Trophoblast cell (in vitro differentiated cells and primary cell): ENCODE data around the gene DDX31.

Experiments used
- DNase-seq, 2 donors: peaks; one replicate each; pipeline ENCODE4 v3.0.0-alpha.2; 2016
- H2AFZ ChIP-seq: 2 replicates; pipeline ENCODE4 v1.6.1; 2013; ENCODE audit warnings: low read length, moderate library complexity, mild to moderate bottlenecking; ENCODE audit not compliant: insufficient read depth, poor library complexity
- H2AK5ac ChIP-seq: 2 replicates; pipeline ENCODE4 v1.6.1; 2013; ENCODE audit warnings: mild to moderate bottlenecking, low read length
- H2BK120ac ChIP-seq: 2 replicates; pipeline ENCODE4 v1.6.1; 2013; ENCODE audit warnings: low read length, mild to moderate bottlenecking, moderate library complexity; ENCODE audit not compliant: insufficient read depth, poor library complexity
- H2BK12ac ChIP-seq: 2 replicates; pipeline ENCODE4 v1.6.1; 2013; ENCODE audit warnings: mild to moderate bottlenecking, low read length, moderate library complexity
- H2BK5ac ChIP-seq: 2 replicates; pipeline ENCODE4 v1.6.1; 2013; ENCODE audit warnings: low read length, low read depth, moderate library complexity, mild to moderate bottlenecking; ENCODE audit not compliant: poor library complexity
- H3K14ac ChIP-seq: 2 replicates; pipeline ENCODE4 v1.6.1; 2013; ENCODE audit warnings: mild to moderate bottlenecking, low read length
- H3K18ac ChIP-seq: 2 replicates; pipeline ENCODE4 v1.6.1; 2013; ENCODE audit warnings: mild to moderate bottlenecking, low read length
- H3K23ac ChIP-seq: 2 replicates; pipeline ENCODE4 v1.6.1; 2013; ENCODE audit warnings: low read length
- H3K27ac ChIP-seq: 2 replicates; pipeline ENCODE4 v1.5.1; 2013; ENCODE audit warnings: low read depth, mild to moderate bottlenecking, inconsistent platforms, low read length, moderate library complexity
- H3K27me3 ChIP-seq: 2 replicates; pipeline ENCODE4 v1.6.1; 2013; ENCODE audit warnings: inconsistent platforms, mild to moderate bottlenecking, low read length, moderate library complexity; ENCODE audit not compliant: insufficient read depth
- H3K36me3 ChIP-seq, 2 experiments: 1 replicate in 1 of 2; 2 replicates in 1 of 2; pipeline ENCODE4 v1.6.1; 2013; ENCODE audit warnings: low read length in 2 of 2, mild to moderate bottlenecking in 2 of 2, moderate library complexity in 1 of 2; ENCODE audit not compliant: insufficient read depth in 2 of 2, control insufficient read depth in 1 of 2
- H3K4ac ChIP-seq: 2 replicates; pipeline ENCODE4 v1.6.1; 2013; ENCODE audit warnings: low read depth, mild to moderate bottlenecking, low read length, moderate library complexity
- H3K4me1 ChIP-seq, 2 experiments: 1 replicate in 1 of 2; 2 replicates in 1 of 2; pipeline ENCODE4 v1.6.1; 2013; ENCODE audit warnings: low read length in 2 of 2, mild to moderate bottlenecking in 2 of 2, moderate library complexity in 1 of 2; ENCODE audit not compliant: insufficient read depth in 2 of 2, control insufficient read depth in 1 of 2
- H3K4me2 ChIP-seq: 2 replicates; pipeline ENCODE4 v1.6.1; 2013; ENCODE audit warnings: inconsistent platforms, mild to moderate bottlenecking, low read length, moderate library complexity
- H3K4me3 ChIP-seq: 2 replicates; pipeline ENCODE4 v1.5.1; 2013; ENCODE audit warnings: mild to moderate bottlenecking, low read depth, low read length, inconsistent platforms
- H3K79me1 ChIP-seq: one replicate; pipeline ENCODE4 v1.6.1; 2013; ENCODE audit warnings: low read length
- H3K79me2 ChIP-seq: 2 replicates; pipeline ENCODE4 v1.6.1; 2013; ENCODE audit warnings: low read length, mild to moderate bottlenecking; ENCODE audit not compliant: control insufficient read depth, insufficient read depth, poor library complexity
- H3K9ac ChIP-seq: 2 replicates; pipeline ENCODE4 v1.6.1; 2013; ENCODE audit warnings: mild to moderate bottlenecking, low read length
- H3K9me3 ChIP-seq: 2 replicates; pipeline ENCODE4 v1.6.1; 2013; ENCODE audit warnings: low read depth, mild to moderate bottlenecking, control low read depth, inconsistent platforms, low read length; ENCODE audit not compliant: insufficient read depth
- H4K12ac ChIP-seq: 2 replicates; pipeline ENCODE4 v1.6.1; 2013; ENCODE audit warnings: low read depth, mild to moderate bottlenecking, low read length, moderate library complexity
- H4K8ac ChIP-seq: 2 replicates; pipeline ENCODE4 v1.6.1; 2013; ENCODE audit warnings: low read depth, mild to moderate bottlenecking, low read length, moderate library complexity
- H4K91ac ChIP-seq: one replicate; pipeline ENCODE4 v1.6.1; 2013; ENCODE audit warnings: low read depth, mild to moderate bottlenecking, low read length, moderate library complexity
- WGBS: extraction: QIAGEN DNeasy Blood & Tissue Kit; methylation state at CpG from one replicate; pipeline ENCODE4 v1.1.7; 2013; ENCODE audit warnings: missing lambda C conversion rate; ENCODE audit not compliant: insufficient read length, insufficient coverage; ENCODE audit errors: extremely low coverage; 5-methylcytosine and 5-hydroxymethylcytosine counted together

The DDX31 gene

DNA sequence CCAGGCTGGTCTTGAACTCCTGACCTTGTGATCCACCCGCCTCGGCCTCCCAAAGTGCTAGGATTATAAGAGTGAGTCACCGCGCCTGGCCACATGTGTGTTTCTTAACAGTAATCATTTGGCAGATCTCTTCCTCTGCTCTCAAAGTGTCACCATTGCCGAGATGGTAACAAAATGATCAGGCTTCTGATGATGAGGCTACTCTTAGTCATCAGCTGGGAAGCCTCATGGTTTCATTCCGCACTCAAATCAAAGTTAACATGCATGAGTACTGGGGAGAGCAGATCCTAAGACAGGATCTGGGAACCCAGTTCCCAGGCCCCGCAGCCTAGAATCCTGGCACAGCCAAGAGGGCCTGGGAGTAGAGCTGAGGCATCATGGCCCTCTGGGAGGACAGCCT lies 60.0 kb downstream of the DDX31 start:
- H3K27me3 ChIP-seq: no peaks in the 10 kb centered on the region
- H3K4me1 ChIP-seq: no peaks in the 10 kb centered on the region
- H3K14ac ChIP-seq: no peak overlapping the region
- no peak overlapping the region for H4K91ac ChIP-seq
- no peak overlapping the region for H2AK5ac ChIP-seq
- DNase-seq: peak in 1 of 2 donors; percentile 10
- no peaks in the 10 kb centered on the region for H3K9me3 ChIP-seq
- no peak overlapping the region for H2AFZ ChIP-seq
- no peak overlapping the region for H3K18ac ChIP-seq
- H3K79me2 ChIP-seq: no peaks in the 10 kb centered on the region
- H3K27ac ChIP-seq: no peak overlapping the region
- H4K12ac ChIP-seq: no peak overlapping the region
- no CpG with 5 or more reads among the region's 7 CpGs for WGBS
- H2BK120ac ChIP-seq: no peak overlapping the region
- H3K4me2 ChIP-seq: no peak overlapping the region
- no peaks in the 10 kb centered on the region for H3K79me1 ChIP-seq
- H3K36me3 ChIP-seq: peaks cover 38 to 42% of the 10 kb centered on the region in 2 experiments
- H2BK5ac ChIP-seq: no peak overlapping the region
- no peak overlapping the region for H3K23ac ChIP-seq
- H3K9ac ChIP-seq: no peak overlapping the region
- H3K4me3 ChIP-seq: no peak overlapping the region
- H3K4ac ChIP-seq: no peak overlapping the region
- H2BK12ac ChIP-seq: no peak overlapping the region
- H4K8ac ChIP-seq: no peak overlapping the region

DNA sequence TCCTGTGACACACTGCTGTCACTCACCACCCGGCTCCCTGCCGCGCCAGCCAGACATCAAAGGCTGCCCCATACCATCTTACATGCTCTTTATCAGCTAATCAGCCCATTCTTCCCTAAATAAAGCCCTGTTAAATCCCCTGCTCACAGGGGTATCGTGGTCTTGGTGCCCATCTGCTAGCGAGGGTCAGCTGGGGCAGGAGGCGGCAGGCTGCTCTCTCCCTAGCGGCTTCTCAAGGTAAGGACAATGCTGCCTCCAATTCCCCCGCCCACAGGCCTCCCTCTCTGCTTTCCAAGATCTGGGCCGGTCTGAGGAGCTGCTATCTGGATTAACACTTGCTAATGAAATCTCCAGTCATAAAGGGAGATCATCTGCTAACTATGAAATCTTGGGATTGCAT lies 60.6 kb downstream of the DDX31 start:
- H4K91ac ChIP-seq: no peak overlapping the region

DNA sequence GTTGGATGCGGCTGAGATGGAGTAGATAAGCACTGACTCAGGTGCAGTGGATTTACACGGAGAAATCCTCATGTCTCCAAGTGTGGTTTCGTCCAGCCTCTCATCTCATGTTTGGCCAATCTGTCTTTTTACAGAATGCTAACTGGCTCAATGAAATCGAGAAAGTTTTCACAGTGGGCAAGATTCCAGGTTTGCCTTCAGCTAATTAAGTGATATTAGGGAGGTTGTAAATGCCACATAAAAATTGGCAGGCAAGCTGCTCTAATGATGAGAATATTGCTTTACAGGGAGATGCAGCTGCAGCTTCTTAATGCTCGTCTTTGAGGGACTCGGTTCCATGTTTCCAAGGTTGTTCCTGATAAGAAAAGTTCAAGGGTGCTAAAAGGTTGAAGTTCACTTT lies 63.7 kb downstream of the DDX31 start:
- Histone ChIP-seq H4K8ac (no peak overlapping the region), H2BK12ac (no peak overlapping the region), H2AK5ac (no peak overlapping the region), H3K9ac (no peak overlapping the region), H3K23ac (no peak overlapping the region), H3K4me2 (no peak overlapping the region), H3K27me3 (no peaks in the 10 kb centered on the region), H4K91ac (no peak overlapping the region), H2BK120ac (no peak overlapping the region), H2BK5ac (no peak overlapping the region), H2AFZ (no peak overlapping the region), H3K18ac (no peak overlapping the region), H3K27ac (no peak overlapping the region), H3K9me3 (peaks cover 3% of the 10 kb centered on the region), H3K79me1 (no peaks in the 10 kb centered on the region), H3K14ac (no peak overlapping the region), H3K4me1 (no peaks in the 10 kb centered on the region), H4K12ac (no peak overlapping the region), H3K36me3 (peaks cover 34 to 39% of the 10 kb centered on the region in 2 experiments), H3K4me3 (no peak overlapping the region), H3K79me2 (no peaks in the 10 kb centered on the region), H3K4ac (no peak overlapping the region)
- DNase-seq: no peak
- no CpG with 5 or more reads among the region's 6 CpGs for WGBS

More for the DNA sequence above, 60.6 kb downstream of the DDX31 start:
- no peak overlapping the region for H4K8ac ChIP-seq
- peaks cover 41 to 44% of the 10 kb centered on the region in 2 experiments for H3K36me3 ChIP-seq
- H2AFZ ChIP-seq: no peak overlapping the region
- no peak for DNase-seq
- no peak overlapping the region for H3K4me2 ChIP-seq
- H3K27ac ChIP-seq: no peak overlapping the region
- H2BK5ac ChIP-seq: no peak overlapping the region
- H2AK5ac ChIP-seq: no peak overlapping the region
- H3K4me1 ChIP-seq: no peaks in the 10 kb centered on the region
- H3K14ac ChIP-seq: no peak overlapping the region
- no CpG with 5 or more reads among the region's 9 CpGs for WGBS
- no peaks in the 10 kb centered on the region for H3K27me3 ChIP-seq
- no peak overlapping the region for H2BK120ac ChIP-seq
- no peak overlapping the region for H3K9ac ChIP-seq
- no peak overlapping the region for H4K12ac ChIP-seq
- no peak overlapping the region for H3K18ac ChIP-seq
- H3K23ac ChIP-seq: no peak overlapping the region
- H3K9me3 ChIP-seq: no peaks in the 10 kb centered on the region
- H3K4me3 ChIP-seq: no peak overlapping the region
- H3K79me1 ChIP-seq: no peaks in the 10 kb centered on the region
- no peaks in the 10 kb centered on the region for H3K79me2 ChIP-seq
- no peak overlapping the region for H2BK12ac ChIP-seq
- H3K4ac ChIP-seq: no peak overlapping the region

DNA sequence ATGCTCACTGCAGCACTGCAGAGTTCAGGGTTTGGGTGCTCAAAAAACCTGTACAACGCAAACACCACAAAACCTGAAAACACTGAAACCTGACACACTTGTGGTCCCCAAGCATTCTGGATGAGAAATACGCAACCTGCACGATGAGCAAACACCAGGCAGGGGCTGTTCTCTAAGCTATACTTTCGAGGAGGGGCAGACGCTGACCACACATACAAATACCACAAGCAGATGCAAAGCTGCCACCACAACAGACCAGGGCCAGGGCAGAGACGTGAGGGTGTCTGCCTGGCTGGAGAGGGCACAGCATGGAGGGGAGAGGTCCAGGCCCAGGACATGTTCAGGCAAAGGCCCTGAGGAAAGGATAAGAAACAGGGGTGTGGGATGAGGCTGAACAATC lies 64.4 kb downstream of the DDX31 start:
- H3K14ac ChIP-seq: no peak overlapping the region
- no peak overlapping the region for H3K4me3 ChIP-seq
- H3K9ac ChIP-seq: no peak overlapping the region
- no peak overlapping the region for H3K23ac ChIP-seq
- peaks cover 32 to 36% of the 10 kb centered on the region in 2 experiments for H3K36me3 ChIP-seq
- no peak overlapping the region for H2AK5ac ChIP-seq
- no peak overlapping the region for H3K27ac ChIP-seq
- H2BK120ac ChIP-seq: no peak overlapping the region
- no peaks in the 10 kb centered on the region for H3K27me3 ChIP-seq
- peaks cover 3% of the 10 kb centered on the region for H3K9me3 ChIP-seq
- H3K79me2 ChIP-seq: no peaks in the 10 kb centered on the region
- no peaks in the 10 kb centered on the region for H3K79me1 ChIP-seq
- no peak overlapping the region for H2BK5ac ChIP-seq
- no peak for DNase-seq
- H3K4me2 ChIP-seq: no peak overlapping the region
- H2AFZ ChIP-seq: no peak overlapping the region
- no peak overlapping the region for H3K4ac ChIP-seq
- H3K18ac ChIP-seq: no peak overlapping the region
- no CpG with 5 or more reads among the region's 6 CpGs for WGBS
- no peak overlapping the region for H4K8ac ChIP-seq
- no peak overlapping the region for H4K12ac ChIP-seq
- no peak overlapping the region for H2BK12ac ChIP-seq
- peak overlapping the region; percentile 39 for H4K91ac ChIP-seq
- no peaks in the 10 kb centered on the region for H3K4me1 ChIP-seq
